HG03045 (cell line): Measurements from ENCODE around the gene TENT4A.
A peak's percentile ranks its signal among the peaks of the same experiment; 100 is the strongest.

Experiments
- ATAC-seq: cut with Tn5 transposase; IDR thresholded peaks from one replicate; pipeline ENCODE4 v1.9.1; 2021; ENCODE audit warnings: mild to moderate bottlenecking, moderate library complexity; ENCODE audit not compliant: unreplicated experiment

The TENT4A gene

DNA sequence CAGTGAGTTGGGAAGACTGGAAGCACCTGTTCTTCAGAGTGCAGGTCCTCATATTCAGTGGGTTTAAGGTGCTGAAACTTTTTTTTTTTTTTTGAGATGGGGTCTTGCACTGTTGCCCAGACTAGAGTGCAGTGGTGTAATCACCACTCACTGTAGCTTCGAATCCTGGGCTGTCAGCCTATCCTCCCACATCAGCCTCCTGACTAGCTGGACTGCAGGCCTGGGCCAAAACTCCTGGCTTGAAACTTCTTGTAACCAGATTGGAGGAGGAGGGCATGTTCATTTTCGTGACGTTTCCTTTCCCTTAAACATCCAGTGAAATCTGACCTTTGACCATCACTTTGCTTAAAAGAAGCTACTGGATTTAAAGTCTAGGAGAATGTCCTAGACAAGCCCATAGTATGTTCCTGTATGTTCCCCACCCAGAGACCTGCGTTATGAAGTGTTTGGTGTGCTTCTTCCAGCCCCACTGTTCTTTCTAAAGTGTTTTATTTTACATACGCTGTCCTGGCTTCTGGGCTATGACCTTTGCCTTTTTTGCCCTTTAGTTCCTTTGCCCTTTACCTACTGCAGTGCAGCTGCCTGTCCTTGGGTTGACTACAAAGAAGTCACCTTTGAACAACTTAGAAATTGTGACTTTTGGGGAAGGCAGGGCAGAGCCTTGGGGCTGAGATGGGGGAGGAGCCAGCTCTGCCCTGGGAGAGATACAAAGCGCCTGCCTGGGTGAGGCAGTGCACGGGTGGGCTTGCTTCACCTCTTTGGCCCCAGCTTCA lies 18.4 kb downstream of the TENT4A start:
- ATAC-seq: no peak

DNA sequence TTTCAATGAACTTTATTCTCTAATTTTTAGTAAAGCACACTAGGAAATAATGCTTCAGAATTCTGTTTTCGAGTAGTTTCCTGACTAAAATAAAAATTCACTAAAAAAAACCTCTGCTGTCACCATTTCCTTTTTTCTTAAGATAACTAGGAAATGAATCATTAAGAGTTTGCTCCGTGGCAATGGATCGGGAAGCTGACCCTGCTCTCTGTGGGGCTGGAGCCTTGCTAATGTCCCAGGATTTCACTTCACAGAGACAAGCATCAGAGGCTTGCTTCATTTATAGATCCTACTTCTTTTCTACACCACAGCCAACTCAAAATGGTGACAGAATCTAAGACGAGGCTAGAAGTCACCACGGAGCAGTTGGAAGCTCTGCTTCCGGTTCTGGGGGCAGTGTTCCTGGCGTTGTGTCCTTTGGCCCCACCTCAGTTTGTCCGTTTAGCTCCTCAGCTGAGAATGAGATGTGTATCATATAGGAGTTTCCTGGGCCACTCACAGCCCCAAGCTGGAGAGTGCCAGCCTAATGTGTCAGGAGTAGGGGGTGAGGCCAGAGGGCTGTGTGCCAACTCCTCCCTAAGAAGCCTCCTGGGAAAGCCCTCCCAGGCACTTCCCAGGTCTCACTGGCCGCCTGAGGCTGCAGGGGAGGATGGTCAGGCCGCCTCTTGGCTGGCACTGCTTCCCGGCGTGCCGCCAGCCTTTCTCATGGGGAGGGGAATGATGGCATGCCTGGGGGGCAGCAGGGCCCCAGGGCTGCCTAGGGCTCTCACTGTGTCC lies 19.6 kb downstream of the TENT4A start:
- no peak for ATAC-seq

DNA sequence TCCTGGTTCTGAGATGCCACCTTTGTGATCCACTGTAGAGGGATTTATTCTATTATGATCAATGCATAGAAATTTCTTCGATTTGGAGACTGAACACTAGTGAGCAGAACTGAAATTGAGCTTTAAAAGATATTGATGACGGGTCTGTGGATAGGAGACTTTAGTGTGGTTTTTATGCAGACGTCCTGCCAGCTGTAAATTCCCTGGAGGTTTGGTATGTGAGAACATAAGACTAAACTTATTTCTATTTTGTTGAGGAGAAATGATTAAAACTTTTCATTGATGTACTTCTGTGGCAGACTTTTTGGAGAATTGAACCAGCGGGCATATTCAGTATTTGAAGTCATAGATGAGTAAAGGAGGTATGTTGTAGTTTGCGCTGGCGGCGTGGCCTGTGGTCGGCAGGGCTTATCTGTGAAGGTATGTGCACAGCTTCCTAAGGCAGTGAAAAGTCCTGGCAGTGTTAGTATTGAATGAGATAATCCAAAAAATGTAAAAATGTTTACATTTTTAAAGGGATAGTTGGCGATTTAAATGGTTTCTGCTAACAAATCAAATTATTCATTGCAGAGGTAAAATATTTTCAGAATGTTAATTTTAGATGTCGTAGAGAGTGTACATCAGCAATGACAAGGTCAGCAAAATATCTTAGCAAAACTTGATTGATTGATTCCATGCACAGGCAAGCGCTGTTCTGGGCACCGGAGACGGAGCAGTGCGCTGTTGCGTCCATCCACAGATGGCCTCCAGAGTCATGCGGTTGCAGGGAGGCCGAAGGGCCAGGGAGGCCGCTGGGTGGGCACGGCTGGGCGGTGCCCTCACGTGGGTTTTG lies 20.4 kb downstream of the TENT4A start:
- ATAC-seq: no peak

DNA sequence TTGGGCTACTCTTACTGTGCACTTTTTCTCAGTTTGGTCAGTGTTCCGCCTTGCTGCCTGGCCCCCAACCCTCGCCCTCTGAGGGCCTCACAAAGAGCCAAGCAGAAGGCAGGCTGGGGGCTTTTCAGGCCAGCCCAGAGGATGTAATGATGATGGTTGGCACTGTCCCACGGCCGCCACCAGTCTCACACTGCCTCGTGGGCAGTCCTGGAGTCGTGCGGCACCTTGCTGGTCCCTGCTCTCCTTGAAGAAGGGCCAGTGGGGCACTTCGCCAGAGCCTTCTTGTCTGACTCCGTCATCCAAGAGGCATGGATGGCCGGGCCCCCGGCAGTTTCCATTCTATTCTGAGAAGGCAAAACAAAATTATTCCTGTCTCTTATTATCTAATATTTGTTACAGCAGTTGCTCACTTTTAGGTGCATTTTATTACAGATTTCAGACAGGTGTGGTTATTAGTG lies 21.0 kb downstream of the TENT4A start:
- ATAC-seq: no peak

DNA sequence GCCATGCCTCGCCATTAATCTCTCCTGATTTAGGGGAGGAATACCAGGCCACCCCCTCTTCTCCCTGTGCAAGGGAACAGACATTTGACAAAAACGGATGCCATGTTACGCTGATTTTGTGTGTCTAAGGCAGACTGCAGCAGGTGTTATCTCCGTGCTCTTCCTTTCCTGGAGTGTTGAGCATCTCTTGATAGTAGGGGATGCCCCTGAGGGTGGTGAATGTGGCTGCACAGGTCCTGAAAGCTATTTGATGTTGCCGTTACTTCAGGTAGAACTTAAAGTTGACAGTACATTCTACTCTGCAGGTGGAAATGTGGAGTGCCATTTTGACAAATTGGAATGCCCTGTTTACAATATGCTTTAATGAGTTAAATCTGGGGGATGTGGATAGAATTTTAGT lies 21.5 kb downstream of the TENT4A start:
- ATAC-seq: no peak

DNA sequence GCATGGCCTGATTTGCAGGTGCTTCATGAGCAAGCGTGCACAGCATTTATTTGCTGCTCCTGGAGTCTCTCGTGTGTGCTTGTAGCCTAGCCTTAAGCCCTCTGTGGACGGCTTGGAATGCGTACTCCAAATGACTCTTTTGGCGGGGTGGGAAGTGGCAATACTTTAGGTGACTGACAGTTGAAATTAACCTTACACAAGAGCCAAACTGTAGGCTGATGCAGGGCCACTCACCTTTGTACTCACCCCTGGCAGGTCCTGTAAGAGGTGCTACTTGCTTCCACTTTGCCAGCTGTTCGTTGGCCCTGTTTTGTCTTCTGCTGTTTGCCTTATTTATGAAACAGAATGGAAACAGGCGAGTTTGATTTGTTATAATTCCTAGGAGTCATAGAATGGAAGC lies 22.9 kb downstream of the TENT4A start:
- no peak for ATAC-seq

DNA sequence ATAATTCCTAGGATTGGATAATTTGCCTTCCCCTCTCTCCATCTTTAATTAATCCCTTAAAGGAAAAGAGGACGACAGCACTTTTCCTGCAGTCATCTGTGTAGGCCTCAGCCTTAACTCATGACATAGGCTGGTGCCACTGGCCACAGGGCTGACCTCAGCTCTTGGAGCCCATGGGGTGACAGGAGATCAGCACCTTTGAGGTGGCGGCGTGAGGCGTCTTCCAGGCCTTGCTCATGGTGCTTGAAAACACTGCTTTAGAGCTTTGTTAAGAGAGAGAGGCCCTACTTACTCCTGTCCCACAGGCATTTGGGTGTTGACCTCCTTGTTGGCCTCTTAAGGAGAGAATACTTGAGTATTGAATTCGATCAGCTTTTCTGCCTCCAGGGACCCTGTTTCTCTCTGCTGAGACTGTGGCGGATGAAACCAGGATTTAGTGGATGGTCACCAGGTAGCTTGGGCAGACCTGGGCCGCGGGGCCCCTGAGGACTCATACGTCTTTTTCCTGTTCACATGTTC lies 23.4 kb downstream of the TENT4A start:
- no peak for ATAC-seq

DNA sequence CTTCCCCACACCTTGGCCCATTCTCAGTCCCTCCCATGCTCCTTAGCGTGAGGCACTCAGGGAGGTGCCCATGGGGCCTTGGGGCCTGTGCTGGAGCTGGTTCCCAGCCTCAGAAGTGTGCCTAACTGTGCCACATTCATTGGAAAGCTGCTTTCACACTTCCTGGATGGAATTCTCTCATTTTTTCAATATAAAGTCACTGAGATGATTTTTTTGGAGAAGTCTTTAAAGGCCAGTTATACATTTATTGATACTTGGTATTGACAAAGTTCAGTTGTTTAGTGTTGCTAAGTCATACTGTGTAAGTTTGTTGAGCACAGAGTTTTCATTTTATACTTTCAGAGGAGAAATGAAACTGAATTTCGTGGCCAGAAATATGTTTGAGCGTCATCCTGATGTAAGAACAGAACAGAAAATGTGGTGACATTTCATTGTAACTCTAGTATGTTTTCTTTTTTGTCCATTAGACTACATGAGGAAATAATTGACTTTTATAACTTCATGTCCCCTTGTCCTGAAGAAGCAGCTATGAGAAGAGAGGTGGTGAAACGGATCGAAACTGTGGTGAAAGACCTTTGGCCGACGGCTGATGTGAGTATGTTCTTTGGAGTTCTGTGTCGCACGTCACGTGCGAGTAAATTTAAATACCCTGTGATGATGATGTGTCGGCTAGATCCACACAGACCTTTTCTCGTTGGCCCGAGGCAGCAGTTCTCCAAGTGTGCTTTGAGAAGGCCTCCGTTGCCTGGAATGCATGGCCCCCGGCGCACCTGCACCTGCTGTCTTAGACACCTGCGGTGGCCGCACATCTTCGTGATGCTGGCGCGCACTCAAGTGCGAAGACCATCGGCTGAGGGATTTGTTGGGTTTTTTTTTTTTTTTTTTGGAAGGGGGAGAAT lies 24.1 kb downstream of the TENT4A start:
- ATAC-seq: peak; percentile 72

DNA sequence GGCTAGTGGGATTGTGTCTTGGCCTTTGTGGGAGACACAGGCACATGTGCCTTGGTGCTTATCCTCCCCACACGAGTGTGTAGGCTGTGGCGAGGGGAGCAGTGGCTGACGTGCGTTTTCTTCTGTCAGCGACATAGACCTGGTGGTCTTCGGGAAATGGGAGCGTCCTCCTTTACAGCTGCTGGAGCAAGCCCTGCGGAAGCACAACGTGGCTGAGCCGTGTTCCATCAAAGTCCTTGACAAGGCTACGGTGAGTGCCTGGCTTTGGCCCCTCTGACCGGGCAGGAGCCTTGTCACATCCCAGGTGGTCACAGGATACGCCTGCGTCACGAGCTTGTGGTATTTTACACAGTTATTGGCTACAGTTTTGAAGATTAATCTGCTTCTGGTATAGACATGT lies 26.4 kb downstream of the TENT4A start:
- no peak for ATAC-seq

DNA sequence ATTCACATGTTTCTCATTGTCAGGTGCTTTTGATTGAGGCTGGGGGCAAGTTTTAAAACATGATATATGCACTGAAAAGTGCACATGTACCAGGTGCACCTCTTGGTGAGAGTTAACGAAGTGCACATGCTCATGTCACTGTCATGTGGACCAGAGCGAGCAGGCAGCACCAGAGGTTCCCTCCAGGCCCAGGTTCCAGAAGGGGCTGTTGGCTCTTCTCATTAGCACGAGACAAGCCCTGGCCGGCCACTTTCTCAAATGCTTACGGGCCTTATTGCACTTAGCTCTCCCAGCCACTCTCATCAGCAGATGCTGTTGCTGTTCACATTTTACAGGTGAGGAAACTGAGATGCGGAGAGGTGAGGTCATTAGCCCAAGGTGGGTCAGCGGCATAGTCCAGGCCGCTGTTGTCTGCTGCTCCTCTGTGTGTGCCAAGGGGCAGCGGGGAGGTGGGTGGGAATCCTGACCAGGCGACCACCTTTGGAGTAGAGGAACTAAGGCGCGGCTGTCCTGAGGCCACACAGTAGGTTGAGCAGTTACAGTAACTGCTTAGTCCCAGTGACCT lies 27.4 kb downstream of the TENT4A start:
- ATAC-seq: no peak

DNA sequence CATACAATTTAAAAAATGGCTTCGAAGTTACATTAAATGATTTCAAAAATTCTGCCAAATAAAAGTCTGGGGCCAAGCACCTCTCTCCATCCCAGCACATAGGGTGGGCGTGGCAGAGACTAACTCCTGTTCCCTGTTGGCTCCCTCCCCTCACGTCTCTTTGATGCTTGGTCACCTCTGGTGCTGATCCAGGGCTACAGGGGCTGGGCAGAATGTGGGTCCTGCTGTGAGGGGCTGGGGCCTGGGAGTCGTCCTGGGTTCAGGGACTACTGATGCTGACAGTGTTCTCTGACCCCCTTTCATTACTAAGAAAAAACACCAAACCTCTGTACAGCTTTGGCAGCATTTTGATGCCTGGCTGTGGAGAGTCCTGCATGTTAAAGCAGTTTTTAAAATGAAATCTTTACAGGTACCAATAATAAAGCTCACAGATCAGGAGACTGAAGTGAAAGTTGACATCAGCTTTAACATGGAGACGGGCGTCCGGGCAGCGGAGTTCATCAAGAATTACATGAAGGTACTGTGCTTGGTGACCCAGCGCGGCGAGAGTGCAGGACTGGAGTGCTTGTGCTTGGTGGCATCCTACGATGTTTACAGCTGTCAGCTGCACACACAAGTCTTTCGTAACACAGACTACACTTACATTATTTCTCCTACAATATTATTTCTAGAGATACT lies 29.0 kb downstream of the TENT4A start:
- no peak for ATAC-seq

DNA sequence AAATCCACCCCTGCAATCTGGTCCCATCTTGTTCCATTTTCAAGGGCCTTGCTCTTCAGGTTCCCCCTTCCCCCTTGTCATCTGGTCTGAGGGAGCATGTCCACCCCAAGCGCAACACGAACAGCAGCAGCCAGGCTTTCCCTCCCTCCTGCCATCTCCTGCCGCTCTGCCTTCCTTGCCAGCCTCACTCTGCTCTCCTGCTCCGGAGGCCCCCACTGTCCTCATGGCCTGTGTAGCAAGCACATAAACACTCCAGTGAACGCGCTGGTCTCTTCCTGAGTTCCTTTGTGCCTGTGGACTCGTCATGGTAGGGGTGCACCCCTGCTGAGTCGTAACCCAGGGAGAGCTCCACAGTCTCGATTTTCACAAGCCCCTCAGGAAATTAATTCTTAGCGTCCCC lies 29.9 kb downstream of the TENT4A start:
- ATAC-seq: no peak

DNA sequence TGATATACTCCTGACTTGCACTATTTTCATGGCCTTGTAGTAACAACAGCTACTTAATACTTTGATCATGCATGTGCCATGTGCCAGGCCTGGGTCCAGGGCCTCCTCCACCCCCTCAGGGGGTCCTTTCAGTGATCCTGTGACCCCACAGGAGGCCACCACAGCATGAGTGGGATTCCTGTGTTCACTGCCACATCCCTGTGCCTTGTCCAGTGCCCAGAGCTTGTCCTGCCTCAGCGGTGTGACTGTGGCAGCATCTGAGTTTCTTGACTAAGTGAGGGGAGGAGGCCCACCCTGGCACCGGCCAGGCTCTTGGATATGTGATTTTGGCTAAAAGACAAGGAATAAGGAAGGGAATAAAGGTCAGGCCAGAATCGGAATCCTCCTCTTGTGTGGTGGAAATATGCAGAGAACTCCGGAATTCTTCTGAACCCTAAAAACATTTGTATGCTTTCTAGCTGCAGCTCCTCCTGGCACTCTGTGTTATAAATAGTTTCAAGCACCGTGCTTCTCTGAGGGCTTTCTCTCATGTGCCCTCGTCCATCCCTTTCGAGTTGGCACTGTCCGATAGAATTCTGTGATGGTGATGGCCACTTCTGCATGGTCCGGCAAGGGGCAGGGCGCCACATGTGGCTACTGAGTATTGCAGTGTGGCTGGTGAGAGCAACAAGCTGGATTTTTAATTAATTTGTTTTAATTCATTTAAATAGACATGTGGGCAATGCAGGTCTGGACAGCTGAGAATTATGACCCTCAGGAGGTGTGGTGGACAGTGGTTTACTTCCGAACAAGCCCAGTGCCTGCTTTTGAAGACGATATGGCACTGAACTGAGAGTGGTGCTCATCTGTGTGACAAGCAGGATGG lies 31.8 kb downstream of the TENT4A start:
- no peak for ATAC-seq

DNA sequence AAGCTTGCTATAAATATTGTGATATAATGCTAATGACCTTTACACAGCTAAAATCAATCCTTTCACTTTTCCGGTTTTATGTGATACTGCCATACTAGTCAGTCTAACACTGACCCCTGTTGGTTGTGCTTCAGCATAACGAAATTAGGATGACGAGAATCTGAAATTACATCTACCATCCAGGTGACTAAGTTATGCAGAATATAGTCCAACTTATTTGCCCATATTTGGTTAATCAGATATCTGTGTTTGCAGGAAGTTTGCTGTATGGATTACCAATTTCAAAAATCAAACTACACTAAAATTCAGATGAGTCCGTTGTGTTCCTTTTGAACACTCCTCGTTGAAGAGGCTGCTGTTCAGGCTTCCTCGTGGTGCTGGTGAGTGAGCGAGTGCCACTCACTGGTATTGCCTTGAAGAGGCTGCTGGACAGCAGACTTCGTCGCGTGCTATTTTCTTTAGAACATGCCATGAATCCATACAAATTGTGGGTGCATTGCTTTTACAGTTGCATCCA lies 32.5 kb downstream of the TENT4A start:
- no peak for ATAC-seq

DNA sequence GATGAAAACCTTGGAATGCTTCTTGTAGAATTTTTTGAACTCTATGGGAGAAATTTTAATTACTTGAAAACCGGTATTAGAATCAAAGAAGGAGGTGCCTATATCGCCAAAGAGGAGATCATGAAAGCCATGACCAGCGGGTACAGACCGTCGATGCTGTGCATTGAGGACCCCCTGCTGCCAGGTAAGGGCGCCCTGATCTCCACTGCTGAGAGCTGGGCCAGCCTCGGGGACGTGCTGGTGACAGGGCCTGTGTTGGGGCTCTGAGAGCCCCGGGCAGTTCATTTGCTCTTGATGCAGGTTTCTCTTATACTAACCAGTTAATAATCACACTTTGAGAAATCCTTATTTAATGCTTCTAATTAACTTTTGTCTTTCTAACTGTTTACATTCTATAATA lies 33.0 kb downstream of the TENT4A start:
- no peak for ATAC-seq

DNA sequence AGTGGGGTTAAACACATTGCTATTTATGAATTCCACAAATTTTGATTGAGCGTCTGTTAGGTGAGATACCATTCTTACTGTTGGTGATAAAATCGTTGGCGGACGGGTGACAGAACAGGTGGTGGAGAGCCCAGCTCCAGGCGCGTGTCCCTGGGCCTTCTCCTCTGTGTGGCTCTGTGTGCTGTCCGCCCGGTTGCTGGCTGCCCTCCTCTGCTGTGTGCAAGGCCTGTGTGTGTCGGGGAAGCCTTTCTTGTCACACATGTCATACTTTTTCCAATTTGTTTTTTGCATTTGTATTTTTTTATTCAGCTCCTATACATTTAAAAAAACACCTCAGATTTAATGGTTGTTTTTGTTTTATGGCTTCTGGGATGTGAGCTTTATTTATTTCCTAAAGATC lies 33.9 kb downstream of the TENT4A start:
- ATAC-seq: no peak

DNA sequence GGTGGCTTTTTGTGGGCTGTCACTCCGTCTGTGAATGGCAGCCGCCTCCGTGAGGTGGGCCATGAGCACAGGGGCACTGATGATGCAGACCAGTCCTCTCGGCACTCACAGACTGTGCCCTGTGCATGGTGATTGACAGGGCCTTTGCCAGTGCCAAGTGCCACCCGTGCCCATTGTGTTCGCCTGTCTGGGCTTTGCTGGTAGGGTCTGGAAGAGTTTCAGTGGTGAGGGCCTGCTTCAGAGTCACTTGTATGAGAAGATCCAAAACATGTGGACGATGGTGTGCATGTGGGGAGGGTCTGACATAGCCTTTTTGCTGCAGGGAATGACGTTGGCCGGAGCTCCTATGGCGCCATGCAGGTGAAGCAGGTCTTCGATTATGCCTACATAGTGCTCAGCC lies 34.9 kb downstream of the TENT4A start:
- no peak for ATAC-seq

DNA sequence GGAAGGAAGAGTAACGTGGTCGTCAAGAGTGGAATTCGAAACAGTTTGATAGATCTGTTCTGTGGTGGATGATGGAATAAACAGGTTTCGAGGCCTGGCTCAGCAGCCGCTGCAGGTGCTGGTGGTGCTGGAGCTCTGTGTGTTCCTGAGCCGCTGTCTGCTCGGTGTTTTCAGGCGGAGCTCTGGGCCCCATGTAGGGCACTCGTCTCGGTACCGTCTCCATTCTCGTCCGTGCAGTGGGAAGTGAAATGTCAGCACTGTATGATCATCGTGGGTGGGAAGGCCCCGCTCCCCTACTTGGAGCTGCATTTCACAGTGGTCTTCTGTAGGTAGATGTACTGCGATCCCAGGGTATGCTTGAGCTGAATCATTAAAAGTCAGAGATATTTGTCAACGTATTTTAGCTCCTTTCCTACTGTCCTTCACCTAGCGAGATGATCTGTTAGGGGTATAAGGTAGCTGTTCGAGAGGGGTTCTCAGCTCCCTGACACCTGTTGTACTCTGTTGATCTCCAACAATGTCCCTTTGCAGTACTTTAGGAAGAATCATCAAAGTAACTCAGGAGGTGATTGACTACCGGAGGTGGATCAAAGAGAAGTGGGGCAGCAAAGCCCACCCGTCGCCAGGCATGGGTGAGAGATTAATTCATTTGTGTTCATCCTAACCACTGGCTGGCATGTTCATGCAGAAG lies 35.9 kb downstream of the TENT4A start:
- ATAC-seq: no peak
